CD8-positive, alpha-beta memory T cell (primary cell): ENCODE data around the gene AIG1. TPM values are rescaled to one million over a fixed set of nuclear protein-coding genes. Genes with fewer than 3 reads are reported as not detected.

ENCODE experiments used
- CTCF ChIA-PET: fragments of 350-600 bp; sonication (Branson Sonifier 250); formaldehyde crosslinking; loops from one replicate; lab custom pipeline; 2021; ENCODE audit warnings: antibody characterized with exemption; lab: Charles Lee
- POLR2A ChIA-PET: fragments of 350-600 bp; sonication (Branson Sonifier 250); formaldehyde crosslinking; loops from one replicate; lab custom pipeline; 2021; ENCODE audit warnings: antibody characterized with exemption; lab: Charles Lee
- DNase-seq, 5 donors: peaks; one replicate each; pipeline versions ENCODE4 v3.0.0 to v3.0.0-alpha.2; 2020 to 2022; ENCODE audit warnings: mixed read lengths in 1 of 5
- H3K27ac ChIP-seq: one replicate; pipeline ENCODE4 v1.7.0; 2013; ENCODE audit warnings: low read depth, mild to moderate bottlenecking, low read length, moderate library complexity
- H3K27me3 ChIP-seq: 2 replicates; pipeline ENCODE4 v1.7.0; 2013; ENCODE audit warnings: low read length, mild to moderate bottlenecking; ENCODE audit not compliant: insufficient read depth, poor library complexity, severe bottlenecking
- H3K36me3 ChIP-seq: 2 replicates; pipeline ENCODE4 v1.7.0; 2013; ENCODE audit warnings: mild to moderate bottlenecking, low read length, moderate library complexity; ENCODE audit not compliant: insufficient read depth
- H3K4me1 ChIP-seq: 2 replicates; pipeline ENCODE4 v1.7.0; 2013; ENCODE audit warnings: mild to moderate bottlenecking, low read length, moderate library complexity; ENCODE audit not compliant: insufficient read depth
- H3K4me3 ChIP-seq: 2 replicates; pipeline ENCODE4 v1.7.0; 2013; ENCODE audit warnings: mild to moderate bottlenecking, low read length
- H3K9me3 ChIP-seq: 2 replicates; pipeline ENCODE4 v1.7.0; 2013; ENCODE audit warnings: mild to moderate bottlenecking, low read length
- H3K27ac Mint-ChIP-seq, 8 donors: one replicate each; pipeline ENCODE4 v1.8.0; 2020 to 2021; ENCODE audit warnings: mixed read lengths in 8 of 8, mild to moderate bottlenecking in 6 of 8, inconsistent platforms in 3 of 8, moderate library complexity in 3 of 8
- H3K27me3 Mint-ChIP-seq, 2 donors: one replicate each; pipeline ENCODE4 v1.8.0; 2020 to 2021; ENCODE audit warnings: mixed read lengths in 2 of 2, mild to moderate bottlenecking in 1 of 2, moderate library complexity in 1 of 2
- H3K36me3 Mint-ChIP-seq, 3 donors: one replicate each; pipeline ENCODE4 v1.8.0; 2020 to 2021; ENCODE audit warnings: mixed read lengths in 3 of 3, inconsistent platforms in 1 of 3, mild to moderate bottlenecking in 1 of 3
- H3K4me1 Mint-ChIP-seq, 3 donors: one replicate each; pipeline ENCODE4 v1.8.0; 2020 to 2021; ENCODE audit warnings: mixed read lengths in 3 of 3, inconsistent platforms in 1 of 3, mild to moderate bottlenecking in 1 of 3
- H3K4me3 Mint-ChIP-seq, 7 donors: one replicate each; pipeline ENCODE4 v1.8.0; 2020 to 2021; ENCODE audit warnings: mixed read lengths in 7 of 7, mild to moderate bottlenecking in 6 of 7, moderate library complexity in 4 of 7, inconsistent platforms in 2 of 7
- H3K9me3 Mint-ChIP-seq, 5 donors: one replicate each; pipeline ENCODE4 v1.8.0; 2020 to 2022; ENCODE audit warnings: mixed read lengths in 5 of 5, mild to moderate bottlenecking in 3 of 5, moderate library complexity in 2 of 5, inconsistent platforms in 1 of 5
- polyA plus RNA-seq: library from polyadenylated mRNA; unstranded; fragments of 300-500 nt; fragmentation: Illumina TruSeq; gene quantifications from one replicate; pipeline ENCODE4 v1.2.3, GENCODE V29; 2021
- total RNA-seq, 2 experiments: library from RNA; stranded (reverse); gene quantifications; one replicate each; pipeline ENCODE4 v1.2.3, GENCODE V29; 2021

AIG1 gene
- total and polyA plus RNA-seq, 3 experiments from 2014 or later: 6.9 to 17.3 (median 8.2) TPM

- Mint-ChIP-seq H3K9me3 (peaks cover 0 to 2% (median 0%) of the 10 kb centered on the region in 5 donors), H3K36me3 (peaks cover 0 to 4% (median 2%) of the 10 kb centered on the region in 3 donors), H3K27me3 (peaks cover 0 to 6% of the 10 kb centered on the region in 2 donors), H3K27ac (no peak overlapping the region), H3K4me1 (no peaks in the 10 kb centered on the region), H3K4me3 (no peak overlapping the region)
- H3K36me3 ChIP-seq: no peaks in the 10 kb centered on the region
- H3K27me3 ChIP-seq: no peaks in the 10 kb centered on the region
- no peaks in the 10 kb centered on the region for H3K4me1 ChIP-seq
- ChIA-PET POLR2A (no interaction called here), CTCF (no interaction called here)
- no peak overlapping the region for H3K27ac ChIP-seq
- no peaks in the 10 kb centered on the region for H3K9me3 ChIP-seq
- H3K4me3 ChIP-seq: no peak overlapping the region
- no peak for DNase-seq
Observed at GRCh38 chr6:143385636-143386035, 324.9 kb downstream of the AIG1 start.

- CTCF ChIA-PET: no interaction called here
- Histone ChIP-seq H3K4me3 (no peak overlapping the region), H3K9me3 (no peaks in the 10 kb centered on the region), H3K4me1 (no peaks in the 10 kb centered on the region), H3K27me3 (no peaks in the 10 kb centered on the region), H3K36me3 (no peaks in the 10 kb centered on the region), H3K27ac (no peak overlapping the region)
- DNase-seq: no peak
- Mint-ChIP-seq H3K27me3 (peaks cover 0 to 4% of the 10 kb centered on the region in 2 donors), H3K4me1 (peaks cover 0 to 1% (median 0%) of the 10 kb centered on the region in 3 donors), H3K27ac (peak overlapping the region in 1 of 8 donors; percentile 63), H3K9me3 (no peaks in the 10 kb centered on the region), H3K4me3 (no peak overlapping the region), H3K36me3 (peaks cover 0 to 4% (median 2%) of the 10 kb centered on the region in 3 donors)
- POLR2A ChIA-PET: no interaction called here
Observed at GRCh38 chr6:143390278-143390677, 329.6 kb downstream of the AIG1 start.

Other genes with a start within 250 kb of the AIG1 start
- 10 to 100 TPM; 37.1 to 37.2 TPM for gene HIVEP2, start 115.7 kb upstream of the AIG1 start, total RNA-seq
- 15.4 TPM for gene HIVEP2, start 115.7 kb upstream of the AIG1 start, polyA plus RNA-seq